Fibroblast of peridontal ligament (primary cell): ENCODE measurements around the gene COL13A1.

ENCODE experiments used
- DNase-seq: peaks from one replicate; pipeline ENCODE4 v3.0.0-alpha.2; 2010; ENCODE audit errors: extremely low read depth

COL13A1 gene

DNA sequence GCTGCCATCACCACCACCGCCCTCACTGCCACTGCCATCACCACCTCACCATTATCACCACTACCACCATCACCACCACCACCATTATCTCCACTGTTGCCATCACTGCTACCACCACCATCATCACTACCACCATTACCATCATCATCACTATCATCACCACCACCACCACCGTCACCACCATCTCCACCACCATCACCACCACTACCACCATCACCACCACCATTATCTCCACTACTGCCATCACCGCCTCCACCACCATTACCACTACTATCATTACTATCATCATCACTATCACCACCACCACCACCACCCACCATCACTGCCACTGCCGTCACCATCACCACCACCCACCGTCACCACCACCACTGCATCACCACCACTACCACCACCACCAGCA, 9.9 kb upstream of the COL13A1 start:
- DNase-seq: no peak

DNA sequence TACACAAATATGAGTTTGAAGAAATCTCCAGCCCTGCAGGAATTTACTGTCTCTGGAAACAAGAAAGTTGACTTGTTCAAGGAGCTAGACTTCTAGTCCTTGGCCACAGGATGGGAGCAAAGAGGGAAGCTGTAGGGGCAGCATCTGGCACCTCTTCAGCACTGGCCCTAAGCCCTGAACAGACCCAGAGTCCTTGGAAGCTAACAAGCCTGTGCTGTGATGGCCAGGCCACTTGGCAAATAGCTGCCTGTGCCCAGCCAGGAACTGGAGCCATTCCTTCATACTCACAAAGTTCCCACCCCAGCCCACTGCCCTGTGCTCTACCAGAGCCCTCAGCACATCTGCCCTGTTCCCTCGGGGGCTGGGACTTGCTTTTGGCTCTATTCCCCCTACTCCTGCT, 9.4 kb upstream of the COL13A1 start:
- DNase-seq: no peak

DNA sequence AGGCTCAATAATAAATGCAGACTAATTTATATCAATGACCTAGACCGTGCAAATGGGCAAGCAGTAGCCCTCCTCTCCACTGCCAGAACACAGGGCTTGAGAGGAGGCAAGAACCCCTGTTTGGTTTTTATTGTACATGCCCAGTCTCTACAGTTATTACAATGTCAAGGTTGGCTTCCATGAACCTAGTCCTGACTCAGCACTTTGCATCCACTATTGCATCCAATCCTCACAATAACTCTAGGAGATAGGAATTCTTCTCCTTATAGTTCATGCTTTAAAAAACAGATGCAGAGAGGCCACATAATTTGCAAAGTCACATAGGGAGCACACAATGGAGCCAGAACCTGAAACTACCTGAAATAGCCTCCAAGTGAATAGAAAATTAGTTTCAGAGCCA, 7.0 kb upstream of the COL13A1 start:
- no peak for DNase-seq

GRCh38 chr10:69795242-69795934, 6.3 kb upstream of the COL13A1 start:
- DNase-seq: no peak

DNA sequence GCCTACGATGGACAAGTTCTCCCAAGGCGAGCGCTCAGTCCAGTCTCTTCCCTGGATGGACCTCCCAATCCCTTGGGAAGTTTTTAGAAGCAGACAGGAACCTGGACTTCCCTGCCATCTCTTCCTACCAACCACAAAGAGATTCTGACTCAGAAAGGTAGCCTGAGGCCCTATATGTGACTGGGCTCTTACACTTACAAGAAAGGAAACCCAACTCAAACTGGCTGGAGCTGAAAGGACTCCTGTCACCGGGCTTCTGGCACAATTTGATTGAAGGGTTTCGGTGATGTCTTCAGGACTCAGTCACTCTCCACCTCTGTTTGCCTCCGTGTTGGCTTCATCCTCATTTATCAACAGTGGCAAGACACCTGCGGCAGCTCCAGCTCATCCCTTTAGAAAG, 3.7 kb upstream of the COL13A1 start:
- DNase-seq: no peak

DNA sequence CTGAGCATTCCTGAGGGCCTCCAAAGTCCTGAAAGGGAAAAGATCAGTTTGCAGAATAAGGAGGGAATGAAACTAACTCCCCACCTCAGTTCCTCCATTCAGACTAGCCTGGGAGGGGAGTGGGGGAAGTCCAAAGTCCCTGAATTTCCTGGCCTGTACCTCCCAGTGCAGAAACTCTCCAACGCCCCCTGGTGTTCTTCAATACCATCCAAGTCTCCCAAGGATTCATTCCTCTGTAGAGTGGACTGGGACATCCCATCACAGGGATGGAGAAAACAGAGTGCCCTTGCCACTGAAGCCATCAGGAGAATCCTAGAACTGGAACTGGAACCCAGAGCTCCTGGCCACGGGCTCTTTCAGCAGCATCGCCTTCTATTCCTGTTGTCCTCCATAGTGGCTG, 1.6 kb upstream of the COL13A1 start:
- DNase-seq: peak; percentile 76

DNA sequence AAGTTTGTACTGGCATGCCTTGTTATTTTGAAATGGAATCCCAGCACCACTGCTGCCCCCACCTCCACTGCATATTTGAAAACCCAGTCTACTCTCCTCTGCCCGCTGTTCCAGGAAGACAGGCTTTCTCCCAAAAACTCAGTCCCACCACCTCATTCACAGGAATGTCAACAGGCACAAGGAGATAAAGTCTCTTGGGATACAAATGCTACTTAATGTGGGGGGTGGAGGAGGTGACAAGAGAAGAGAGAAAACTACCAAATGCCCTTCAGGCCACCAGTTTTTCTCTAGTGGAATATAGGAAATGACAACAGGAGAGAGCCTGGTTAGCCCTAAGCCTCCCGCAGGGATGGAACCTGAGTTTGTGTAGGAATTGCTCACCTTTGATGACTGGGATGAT, 1.0 kb upstream of the COL13A1 start:
- no peak for DNase-seq

DNA sequence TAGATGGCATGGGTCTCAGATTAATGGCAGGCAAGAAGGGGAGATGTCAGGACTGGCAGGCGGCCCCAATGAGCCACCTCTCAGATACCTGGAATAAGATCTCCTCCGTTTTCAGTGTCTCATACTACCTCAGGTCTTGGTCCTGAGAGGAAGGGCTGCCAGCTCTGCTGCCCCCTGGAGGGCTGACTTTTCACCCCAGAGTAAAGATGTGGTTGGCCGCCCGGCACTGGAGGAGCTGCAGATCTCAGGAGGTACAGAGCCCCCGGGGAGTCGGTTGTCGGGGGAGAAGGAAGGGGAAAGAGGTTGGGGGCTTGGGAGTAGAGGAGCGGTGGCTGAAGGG, 642 bp upstream of the COL13A1 start:
- peak; percentile 42 for DNase-seq

GRCh38 chr10:69802424-69803161, 887 bp downstream of the COL13A1 start:
- DNase-seq: peak; percentile 43

GRCh38 chr10:69803809-69804208, 2.1 kb downstream of the COL13A1 start:
- DNase-seq: no peak

- DNase-seq: no peak
These were observed 3.1 kb downstream of the COL13A1 start for GRCh38 chr10:69804775-69805174.

- DNase-seq: peak; percentile 49
These were observed 5.4 kb downstream of the COL13A1 start for GRCh38 chr10:69807122-69807521.

- DNase-seq: peak; percentile 27
These were observed 6.0 kb downstream of the COL13A1 start for GRCh38 chr10:69807696-69808095.

GRCh38 chr10:69809318-69809717, 7.6 kb downstream of the COL13A1 start:
- no peak for DNase-seq

DNA sequence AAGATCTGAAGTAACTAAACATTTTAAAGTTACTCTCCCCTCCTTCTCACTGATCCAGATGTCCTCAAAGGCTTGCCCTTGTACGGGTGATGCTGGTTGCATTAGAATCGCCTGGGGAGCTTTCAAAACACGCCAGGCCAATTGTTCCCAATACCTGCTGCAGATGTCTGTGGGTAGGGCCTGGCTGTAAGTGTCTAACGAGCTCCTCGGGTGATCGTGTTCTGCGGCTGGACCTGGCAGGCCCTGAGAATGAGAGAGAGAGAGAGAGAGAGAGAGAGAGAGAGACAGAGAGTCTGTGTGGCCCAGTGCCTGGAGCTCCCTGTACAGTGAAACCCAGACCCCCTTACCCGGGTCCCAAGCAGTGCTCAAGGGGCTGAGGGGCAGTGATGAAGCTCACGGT, 8.4 kb downstream of the COL13A1 start:
- DNase-seq: no peak

DNA sequence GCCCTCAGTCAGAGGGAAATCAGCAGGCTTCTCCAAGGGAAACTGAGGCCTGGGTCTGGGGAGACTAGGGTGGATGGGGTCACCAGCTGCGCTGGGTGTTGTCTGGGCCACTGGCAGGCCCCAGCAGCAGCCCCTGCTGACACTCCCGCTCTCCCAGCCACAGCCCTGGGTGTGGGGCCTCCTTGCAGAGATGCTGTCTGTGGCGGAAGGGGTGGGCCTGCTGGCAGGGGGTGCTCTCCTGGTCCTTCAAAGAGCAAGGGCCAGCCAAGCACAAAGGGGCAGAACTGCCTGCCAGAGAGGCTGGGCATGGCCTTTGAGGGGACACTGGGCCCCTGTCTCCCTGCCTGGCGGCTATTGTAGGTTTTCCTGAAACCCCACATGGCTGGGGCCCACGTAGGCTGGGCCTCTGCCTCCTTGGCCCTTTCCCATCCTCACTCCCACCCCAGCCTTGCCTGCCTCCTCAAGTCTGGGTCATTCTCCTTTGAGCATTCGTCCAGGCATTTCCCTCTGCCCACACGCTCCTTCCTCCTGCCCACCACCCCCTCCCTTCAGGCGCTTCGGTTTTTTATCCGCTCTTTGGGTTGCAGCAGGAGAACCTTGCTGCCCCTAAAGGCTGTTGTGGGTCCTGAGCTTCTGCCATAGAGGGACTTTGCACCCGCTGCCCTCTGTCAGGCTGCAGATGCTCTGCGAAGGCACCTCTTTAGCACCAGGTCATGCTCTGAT, 9.1 kb downstream of the COL13A1 start:
- DNase-seq: no peak

- no peak for DNase-seq
These were observed 11.9 kb downstream of the COL13A1 start for GRCh38 chr10:69813632-69814031.

DNA sequence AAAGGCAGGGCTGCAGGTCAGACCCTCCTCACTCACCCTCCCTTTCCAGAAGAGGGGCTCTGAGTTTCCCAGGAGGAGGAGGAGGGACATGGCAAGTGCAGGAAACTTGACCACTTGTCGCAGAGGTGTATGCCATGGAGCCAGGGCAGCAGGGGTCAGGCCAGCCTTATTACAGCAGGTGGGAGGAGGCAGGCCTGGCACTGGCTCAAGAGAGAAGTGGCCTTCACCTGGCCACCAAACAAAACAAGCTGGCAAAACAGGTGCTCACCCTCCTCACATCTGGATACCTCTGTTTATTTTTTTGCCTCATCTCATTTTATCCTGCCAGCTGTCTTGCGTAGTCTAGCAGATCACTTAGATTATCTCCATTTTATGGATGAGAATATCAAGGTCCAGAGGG, 12.5 kb downstream of the COL13A1 start:
- DNase-seq: no peak

DNA sequence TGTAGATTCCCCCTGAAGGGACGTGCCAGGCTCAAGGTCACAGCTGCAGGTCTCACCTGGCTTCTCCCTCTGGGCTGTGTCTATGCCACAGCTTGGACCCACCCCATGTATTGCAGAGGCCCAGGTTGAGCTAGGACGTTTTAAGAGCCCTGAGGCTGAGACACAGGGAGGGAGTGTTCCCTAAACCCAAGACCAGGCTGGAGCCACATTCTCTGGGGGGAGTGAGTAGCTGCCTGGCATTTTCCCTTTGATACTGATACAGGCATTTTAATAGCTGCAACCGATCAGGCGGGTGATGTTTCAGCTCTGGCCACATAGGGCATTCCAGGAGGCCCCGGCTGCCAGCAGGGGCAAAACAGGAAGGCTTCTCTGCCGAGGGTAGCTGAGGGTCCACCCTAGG, 13.4 kb downstream of the COL13A1 start:
- DNase-seq: no peak

DNA sequence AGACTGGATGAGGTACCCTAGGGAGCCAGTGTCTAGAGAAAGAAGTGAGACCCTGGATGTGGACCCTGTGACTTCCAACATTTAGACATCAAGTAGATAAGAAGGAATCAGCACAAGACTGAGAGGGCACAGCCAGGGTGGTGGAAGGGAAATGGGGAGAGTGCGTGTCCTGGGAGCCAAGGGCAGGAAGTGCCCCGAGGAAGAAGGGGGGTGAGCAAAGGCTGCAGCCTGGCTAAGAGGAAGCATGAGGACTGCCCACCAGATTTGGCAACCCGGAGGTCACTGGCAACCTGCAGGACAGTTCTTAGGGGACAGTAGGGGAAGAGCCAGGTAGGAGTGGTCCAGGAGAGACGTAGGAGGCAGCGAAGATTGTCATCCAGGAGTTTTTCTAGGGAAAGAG, 14.8 kb downstream of the COL13A1 start:
- DNase-seq: no peak

DNA sequence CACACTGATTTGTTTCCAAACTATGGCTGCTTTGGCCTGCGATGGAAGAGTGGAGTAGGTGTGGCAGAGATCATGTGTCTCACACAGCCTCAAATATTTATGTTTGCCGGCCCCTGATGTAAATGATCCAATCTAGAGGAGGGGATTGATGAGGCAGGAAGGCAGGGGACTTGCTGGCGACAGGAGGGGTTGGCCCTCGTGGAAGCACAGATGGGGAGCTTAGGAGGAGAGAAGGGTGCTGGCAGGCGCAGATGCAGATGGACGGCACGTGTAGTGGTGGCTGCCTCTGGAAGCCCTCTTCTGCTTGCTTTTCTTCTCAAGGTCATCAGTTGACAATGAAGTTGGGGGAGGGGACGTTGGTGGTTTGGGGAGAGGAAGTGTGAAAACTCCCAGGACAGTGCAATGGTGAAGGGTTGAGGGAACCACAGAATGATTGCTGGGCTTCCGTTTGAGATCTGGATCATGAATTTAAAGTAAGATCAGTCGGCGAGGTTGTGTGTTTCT, 15.4 kb downstream of the COL13A1 start:
- peak; percentile 11 for DNase-seq

- no peak for DNase-seq
These were observed 17.1 kb downstream of the COL13A1 start for GRCh38 chr10:69818676-69819239.
